Endothelial cell of umbilical vein (primary cell): Measurements from ENCODE around the gene CHRNB1. TPM values are rescaled to one million over a fixed set of nuclear protein-coding genes. Genes with fewer than 3 reads are reported as not detected.
"Not testable (repeated sequence)": the region's sequence is repeated elsewhere in the genome, so short reads cannot be mapped to it uniquely, and the experiment has no call there.

Experiments used
- BruUV-seq: library from RNA; stranded (reverse); fragments of 400-500 nt; replicated peaks from 2 replicates; lab custom pipeline; 2021; lab: Mats Ljungman, UMichigan
- CTCF ChIA-PET: fragments of 300-600, 350-600 bp; sonication (Branson Sonifier 250); formaldehyde crosslinking; loops from one replicate; lab custom pipeline; 2021; ENCODE audit warnings: antibody characterized with exemption, inconsistent platforms; lab: Charles Lee
- POLR2A ChIA-PET: fragments of 300-600, 350-600 bp; sonication (Branson Sonifier 250); formaldehyde crosslinking; loops from one replicate; lab custom pipeline; 2021; ENCODE audit warnings: antibody characterized with exemption, inconsistent platforms; lab: Charles Lee
- DNase-seq: peaks from one replicate; pipeline ENCODE4 v3.0.0-alpha.2; 2011; ENCODE audit warnings: low read depth, low spot score
- FAIRE-seq: peaks from 2 replicates; lab custom pipeline; 2011; peaks lifted over from hg19 to GRCh38; lab: Jason Lieb, UNC
- H2AFZ ChIP-seq: 2 replicates; pipeline ENCODE4 v1.6.0; 2012; ENCODE audit warnings: low read depth, low read length, control low read depth, inconsistent platforms
- H3K27ac ChIP-seq: 2 replicates; pipeline ENCODE4 v1.5.1; 2011; ENCODE audit warnings: low read depth, mild to moderate bottlenecking, control low read depth, low read length, moderate library complexity; ENCODE audit not compliant: insufficient read depth
- H3K27me3 ChIP-seq, 2 experiments: 2 replicates each; pipeline versions ENCODE4 v1.6.0 to v1.6.1; 2011; ENCODE audit warnings: low read length in 2 of 2, mixed read lengths in 1 of 2; ENCODE audit not compliant: control insufficient read depth in 2 of 2, insufficient read depth in 2 of 2
- H3K36me3 ChIP-seq, 2 experiments: 2 replicates in 1 of 2; 3 replicates in 1 of 2; pipeline ENCODE4 v1.5.1; 2011; ENCODE audit warnings: low read length in 2 of 2, mild to moderate bottlenecking in 1 of 2, moderate library complexity in 1 of 2; ENCODE audit not compliant: control insufficient read depth in 2 of 2, insufficient read depth in 2 of 2; ENCODE audit errors: extremely low read depth in 1 of 2
- H3K4me1 ChIP-seq: 3 replicates; pipeline ENCODE4 v1.5.1; 2011; ENCODE audit warnings: mild to moderate bottlenecking, low read length; ENCODE audit not compliant: control insufficient read depth, insufficient read depth; ENCODE audit errors: extremely low read depth
- H3K4me2 ChIP-seq: 2 replicates; pipeline ENCODE4 v1.6.1; 2011; ENCODE audit warnings: low read length, control low read depth, mixed read lengths; ENCODE audit not compliant: insufficient read depth
- H3K4me3 ChIP-seq, 3 experiments: fragments of 200-600 bp in 1 of 3; sonication (generic), shearing (Covaris generic) in 1 of 3; replicated peaks in 1 of 3; 2 replicates each; pipeline ENCODE4 v1.5.1; 2011 to 2016; ENCODE audit warnings: control low read depth in 3 of 3, low read length in 3 of 3, mild to moderate bottlenecking in 2 of 3, inconsistent platforms in 1 of 3, low read depth in 1 of 3, moderate library complexity in 1 of 3; ENCODE audit not compliant: insufficient read depth in 1 of 3
- H3K79me2 ChIP-seq: 2 replicates; pipeline ENCODE4 v1.6.0; 2012; ENCODE audit warnings: low read length, inconsistent platforms; ENCODE audit not compliant: control insufficient read depth, insufficient read depth
- H3K9ac ChIP-seq: replicated peaks from 2 replicates; pipeline ENCODE3; 2011; ENCODE audit warnings: low read length, control low read depth; ENCODE audit not compliant: insufficient read depth; ENCODE audit errors: extremely low read depth
- H3K9me1 ChIP-seq: replicated peaks from 3 replicates; pipeline ENCODE4 v1.6.0; 2011; ENCODE audit warnings: mild to moderate bottlenecking, low read length; ENCODE audit not compliant: control insufficient read depth, insufficient read depth; ENCODE audit errors: extremely low read depth
- H3K9me3 ChIP-seq: replicated peaks from 2 replicates; pipeline ENCODE4 v1.5.1; 2012; ENCODE audit warnings: low read length, inconsistent platforms; ENCODE audit not compliant: control insufficient read depth, insufficient read depth
- H4K20me1 ChIP-seq: replicated peaks from 2 replicates; pipeline ENCODE3; 2011; ENCODE audit warnings: mild to moderate bottlenecking, low read length; ENCODE audit not compliant: control insufficient read depth, insufficient read depth; ENCODE audit errors: extremely low read depth
- FOS ChIP-seq: IDR thresholded peaks from 2 replicates; pipeline ENCODE4 v1.6.1; 2011; ENCODE audit warnings: mild to moderate bottlenecking, low read length, moderate library complexity, borderline replicate concordance; ENCODE audit not compliant: insufficient read depth
- GATA2 ChIP-seq: IDR thresholded peaks from 2 replicates; pipeline ENCODE4 v1.7.0; 2011; ENCODE audit warnings: low read depth, mild to moderate bottlenecking, moderate library complexity, mixed read lengths, low read length; ENCODE audit not compliant: insufficient read length, insufficient read depth
- JUN ChIP-seq: IDR thresholded peaks from 2 replicates; pipeline ENCODE4 v1.6.1; 2011; ENCODE audit warnings: borderline replicate concordance, low read depth; ENCODE audit not compliant: insufficient read length, insufficient read depth
- MYC ChIP-seq: IDR thresholded peaks from one replicate; pipeline ENCODE4 v1.6.1; 2011; ENCODE audit warnings: mild to moderate bottlenecking, low read depth, low read length
- POLR2A ChIP-seq: IDR thresholded peaks from 2 replicates; pipeline ENCODE4 v1.6.1; 2012; ENCODE audit warnings: low read depth, mild to moderate bottlenecking, control low read depth, low read length
- POLR2AphosphoS5 ChIP-seq: IDR thresholded peaks from 2 replicates; pipeline ENCODE4 v1.6.1; 2012; ENCODE audit warnings: low read depth, mild to moderate bottlenecking, control low read depth, low read length, moderate library complexity; ENCODE audit not compliant: insufficient read depth
- dilution Hi-C: fragments of 300-500 bp; cut with MboI; formaldehyde crosslinking; loops from one replicate; pipeline ENCODE4 v1.15.0; 2019; ENCODE audit warnings: low sequenced_read_pairs; ENCODE audit not compliant: extremely low pct_ligation_motif_present
- intact Hi-C: fragments of 100-400 bp; cut with micrococcal nuclease; formaldehyde crosslinking; loops from one replicate; pipeline ENCODE4 v1.10.0; 2022
- polyA plus RNA-seq, 4 experiments: library from polyadenylated mRNA; depleted of rRNA in 3 of 4; stranded (reverse) in 3 of 4; unstranded in 1 of 4; fragments of >200 nt; gene quantifications; 2 replicates each; pipeline versions ENCODE4 v1.2.1 to v1.2.3, GENCODE V29; 2011 to 2012; ENCODE audit warnings: missing spikeins in 1 of 4
- total RNA-seq: library from RNA; stranded (reverse); gene quantifications from 2 replicates; pipeline ENCODE4 v1.2.3, GENCODE V29; 2021
- TF ChIP-seq, protein P1 (sequence below): IDR thresholded peaks from 2 replicates; pipeline ENCODE4 v1.6.1; 2011; ENCODE audit not compliant: insufficient read depth, insufficient read length

CHRNB1 gene
- total and polyA plus RNA-seq, 2 donors (not counting 3 experiments of a cell fraction or from before 2014, with no cell fraction given), result 5.6 to 9.3 TPM

DNA sequence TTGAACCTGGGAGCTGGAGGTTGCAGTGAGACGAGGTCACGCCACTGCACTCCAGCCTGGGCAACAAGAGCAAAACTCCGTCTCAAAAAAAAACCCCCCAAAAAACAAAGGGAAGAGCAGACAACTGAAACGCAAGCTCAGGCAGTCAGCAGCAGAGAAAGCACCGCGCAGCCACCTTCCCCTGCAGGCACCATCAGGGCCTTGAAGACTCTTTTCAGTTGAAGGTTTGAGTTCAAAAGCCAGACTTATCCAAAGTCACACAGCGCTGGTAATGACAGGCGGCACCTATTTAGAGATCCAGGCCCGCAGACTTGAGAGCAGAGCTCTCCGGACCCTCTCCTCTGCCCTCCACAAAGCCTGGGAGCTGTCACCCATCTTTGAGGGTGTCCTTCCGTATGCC lies 23.4 kb downstream of the CHRNB1 start:
- intact Hi-C loops, result no loop called here
- POLR2A ChIA-PET, result interaction anchor here (1.1 kb wide), 1 partner anchor 16 kb away, joined by 4 read pairs; the partner anchor contains the start of gene POLR2A
- Histone ChIP-seq H3K79me2 (peaks cover 21% of the 10 kb centered on the region), H3K4me2 (no peak overlapping the region), H3K4me1 (no peaks in the 10 kb centered on the region), H4K20me1 (no peaks in the 10 kb centered on the region), H3K27me3 (no peaks in the 10 kb centered on the region), H3K9ac (no peak overlapping the region), H3K27ac (no peak overlapping the region), H3K36me3 (peaks cover 0 to 9% of the 10 kb centered on the region in 2 experiments), H3K4me3 (no peak overlapping the region), H3K9me3 (no peaks in the 10 kb centered on the region), H2AFZ (no peak overlapping the region), H3K9me1 (no peaks in the 10 kb centered on the region)
- TF ChIP-seq GATA2 (no peak), MYC (no peak), JUN (no peak), FOS (no peak), POLR2AphosphoS5 (no peak)
- TF ChIP-seq, protein P1, sequence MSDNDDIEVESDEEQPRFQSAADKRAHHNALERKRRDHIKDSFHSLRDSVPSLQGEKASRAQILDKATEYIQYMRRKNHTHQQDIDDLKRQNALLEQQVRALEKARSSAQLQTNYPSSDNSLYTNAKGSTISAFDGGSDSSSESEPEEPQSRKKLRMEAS, result no peak
- CTCF ChIA-PET, result interaction anchor here (1.1 to 1.5 kb wide), 2 partner anchors 10 to 92 kb away, joined by 3 to 4 read pairs; no protein-coding TSS in a partner anchor
- dilution Hi-C loops, result no loop called here
- BruUV-seq, result no TSS peak
- DNase-seq (no peak), FAIRE-seq (no peak)

DNA sequence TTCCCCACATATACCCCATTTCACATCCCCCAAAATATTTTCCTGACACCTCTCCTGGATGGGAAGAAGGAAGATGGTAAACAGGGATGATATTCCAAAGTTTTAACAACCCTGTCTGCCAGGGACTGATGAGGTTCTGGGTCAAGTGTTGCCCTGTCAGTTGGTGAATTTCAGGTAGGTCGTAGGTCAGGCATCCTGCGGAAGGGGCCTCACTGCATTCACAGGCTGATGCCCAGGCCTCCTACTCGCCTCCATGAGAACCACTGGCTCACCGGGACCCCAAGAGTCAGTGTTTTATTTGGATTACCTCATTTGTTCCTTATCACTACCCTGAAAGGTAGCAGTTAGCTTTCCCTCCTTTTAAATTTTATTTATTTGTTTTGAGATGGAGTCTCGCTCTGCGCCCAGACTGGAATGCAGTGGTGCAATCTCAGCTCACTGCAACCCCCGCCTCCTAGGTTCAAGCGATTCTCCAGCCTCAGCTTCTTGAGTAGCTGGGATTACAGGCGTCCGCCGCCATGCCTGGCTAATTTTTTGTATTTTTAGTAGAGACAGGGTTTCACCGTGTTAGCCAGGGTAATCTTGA lies 24.0 kb downstream of the CHRNB1 start:
- Histone ChIP-seq H3K27me3 (no peaks in the 10 kb centered on the region), H3K4me2 (no peak overlapping the region), H3K9ac (no peak overlapping the region), H3K4me3 (no peak overlapping the region), H3K36me3 (peaks cover 0 to 6% of the 10 kb centered on the region in 2 experiments), H3K27ac (no peak overlapping the region), H3K79me2 (peaks cover 27% of the 10 kb centered on the region), H4K20me1 (no peaks in the 10 kb centered on the region), H3K9me1 (no peaks in the 10 kb centered on the region), H3K9me3 (no peaks in the 10 kb centered on the region), H2AFZ (no peak overlapping the region), H3K4me1 (no peaks in the 10 kb centered on the region)
- intact Hi-C loops (no loop called here), dilution Hi-C loops (no loop called here)
- no peak for DNase-seq
- no peak for FAIRE-seq
- ChIA-PET CTCF (interaction anchor here (1.1 to 1.5 kb wide), 2 partner anchors 9 to 92 kb away, joined by 3 to 4 read pairs; no protein-coding TSS in a partner anchor), POLR2A (no interaction called here)
- TF ChIP-seq, protein P1, result no peak
- TF ChIP-seq POLR2A, result no peak
- BruUV-seq, result no TSS peak

DNA sequence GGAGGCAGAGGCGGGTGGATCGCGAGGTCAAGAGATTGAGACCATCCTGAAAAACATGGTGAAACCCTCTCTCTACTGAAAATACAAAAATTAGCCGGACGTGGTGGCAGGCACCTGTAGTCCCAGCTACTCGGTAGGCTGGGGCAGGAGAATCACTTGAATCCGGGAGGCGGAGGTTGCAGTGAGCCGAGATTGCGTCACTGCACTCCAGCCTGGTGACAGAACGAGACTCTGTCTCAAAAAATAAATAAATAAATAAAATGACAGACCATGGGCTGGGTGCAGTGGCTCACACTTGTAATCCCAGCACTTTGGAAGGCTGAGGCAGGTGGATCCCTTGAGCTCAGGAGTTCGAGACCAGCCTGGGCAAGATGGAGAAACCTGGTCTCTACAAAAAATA lies 25.0 kb downstream of the CHRNB1 start:
- H3K9me1 ChIP-seq, dilution Hi-C loops, H3K4me3 ChIP-seq, H3K4me1 ChIP-seq, H3K27ac ChIP-seq, BruUV-seq, H3K36me3 ChIP-seq, H3K9me3 ChIP-seq, H3K4me2 ChIP-seq, intact Hi-C loops, H3K27me3 ChIP-seq, DNase-seq, H2AFZ ChIP-seq, H4K20me1 ChIP-seq, CTCF ChIA-PET, FAIRE-seq, H3K9ac ChIP-seq: not testable (repeated sequence)
- peaks cover 36% of the 10 kb centered on the region for H3K79me2 ChIP-seq
- POLR2A ChIA-PET, result interaction anchor here (0.7 to 1.6 kb wide), 2 partner anchors 14 to 34 kb away, joined by 3 to 4 read pairs; partner anchors contain the start of genes POLR2A and TMEM102
